Mesenchymal stem cell (in vitro differentiated cells and primary cell): ENCODE measurements around the gene CEMIP2.
A peak's percentile ranks its signal among the peaks of the same experiment; 100 is the strongest.
"Not testable (repeated sequence)": the region's sequence is repeated elsewhere in the genome, so short reads cannot be mapped to it uniquely, and the experiment has no call there.

ENCODE experiments used
- DNase-seq: peaks from one replicate; pipeline ENCODE4 v3.0.0-alpha.2; 2013
- H2AFZ ChIP-seq: one replicate; pipeline ENCODE4 v1.6.1; 2013; ENCODE audit warnings: low read depth, mild to moderate bottlenecking, control low read depth, inconsistent platforms, low read length, moderate library complexity
- H2AK5ac ChIP-seq: 2 replicates; pipeline ENCODE4 v1.6.1; 2013; ENCODE audit warnings: low read length, moderate library complexity, mild to moderate bottlenecking, inconsistent platforms; ENCODE audit not compliant: severe bottlenecking
- H2BK120ac ChIP-seq: one replicate; pipeline ENCODE4 v1.6.1; 2013; ENCODE audit warnings: low read depth, mild to moderate bottlenecking, inconsistent platforms, low read length, moderate library complexity
- H2BK12ac ChIP-seq, 2 experiments: one replicate each; pipeline ENCODE4 v1.6.1; 2013; ENCODE audit warnings: inconsistent platforms in 2 of 2, low read length in 2 of 2, mild to moderate bottlenecking in 2 of 2, moderate library complexity in 2 of 2, control low read depth in 1 of 2
- H2BK15ac ChIP-seq: one replicate; pipeline ENCODE4 v1.6.1; 2013; ENCODE audit warnings: mild to moderate bottlenecking, low read depth, inconsistent platforms; ENCODE audit not compliant: poor library complexity, severe bottlenecking
- H2BK5ac ChIP-seq: 2 replicates; pipeline ENCODE4 v1.6.1; 2013; ENCODE audit warnings: low read depth, mild to moderate bottlenecking, low read length, control low read depth, inconsistent platforms; ENCODE audit not compliant: poor library complexity, severe bottlenecking
- H3K14ac ChIP-seq, 2 experiments: one replicate each; pipeline ENCODE4 v1.6.1; 2013; ENCODE audit warnings: inconsistent platforms in 2 of 2, low read length in 2 of 2, control low read depth in 1 of 2, mild to moderate bottlenecking in 1 of 2, moderate library complexity in 1 of 2
- H3K18ac ChIP-seq, 2 experiments: one replicate each; pipeline ENCODE4 v1.6.1; 2013; ENCODE audit warnings: inconsistent platforms in 2 of 2, low read length in 2 of 2, control low read depth in 1 of 2, low read depth in 1 of 2, mild to moderate bottlenecking in 1 of 2
- H3K23ac ChIP-seq, 2 experiments: one replicate each; pipeline ENCODE4 v1.6.1; 2013; ENCODE audit warnings: inconsistent platforms in 2 of 2, low read length in 2 of 2, mild to moderate bottlenecking in 2 of 2, moderate library complexity in 2 of 2, control low read depth in 1 of 2
- H3K27ac ChIP-seq: 2 replicates; pipeline ENCODE4 v1.5.1; 2013; ENCODE audit warnings: mild to moderate bottlenecking, moderate library complexity, low read length, control low read depth, inconsistent platforms; ENCODE audit not compliant: poor library complexity, severe bottlenecking
- H3K27me3 ChIP-seq, 2 experiments: 2 replicates each; pipeline versions ENCODE4 v1.6.1 to v1.7.0; 2013; ENCODE audit warnings: low read length in 2 of 2, mild to moderate bottlenecking in 2 of 2, moderate library complexity in 2 of 2, control low read depth in 1 of 2, inconsistent platforms in 1 of 2; ENCODE audit not compliant: control insufficient read depth in 1 of 2, insufficient read depth in 1 of 2
- H3K36me3 ChIP-seq, 2 experiments: 2 replicates each; pipeline versions ENCODE4 v1.6.1 to v1.7.0; 2013; ENCODE audit warnings: low read length in 2 of 2, control low read depth in 1 of 2, inconsistent platforms in 1 of 2, low read depth in 1 of 2, mild to moderate bottlenecking in 1 of 2; ENCODE audit not compliant: insufficient read depth in 2 of 2, control insufficient read depth in 1 of 2
- H3K4ac ChIP-seq, 2 experiments: one replicate each; pipeline ENCODE4 v1.6.1; 2013; ENCODE audit warnings: inconsistent platforms in 2 of 2, low read length in 2 of 2, mild to moderate bottlenecking in 2 of 2, moderate library complexity in 2 of 2, control low read depth in 1 of 2, low read depth in 1 of 2
- H3K4me1 ChIP-seq: 2 replicates; pipeline ENCODE4 v1.6.1; 2013; ENCODE audit warnings: low read depth, low read length, control low read depth; ENCODE audit not compliant: control insufficient read depth, insufficient read depth
- H3K4me2 ChIP-seq: 2 replicates; pipeline ENCODE4 v1.6.1; 2013; ENCODE audit warnings: low read length, mild to moderate bottlenecking, inconsistent platforms; ENCODE audit not compliant: poor library complexity, severe bottlenecking
- H3K4me3 ChIP-seq, 2 experiments: 2 replicates each; pipeline versions ENCODE4 v1.5.1 to v1.7.0; 2013; ENCODE audit warnings: low read length in 2 of 2, mild to moderate bottlenecking in 2 of 2, control low read depth in 1 of 2, low read depth in 1 of 2; ENCODE audit not compliant: insufficient read depth in 1 of 2
- H3K79me1 ChIP-seq: replicated peaks from 2 replicates; pipeline ENCODE4 v1.6.1; 2013; ENCODE audit warnings: mild to moderate bottlenecking, control low read depth, low read length, inconsistent platforms; ENCODE audit not compliant: poor library complexity, severe bottlenecking
- H3K9ac ChIP-seq: 2 replicates; pipeline ENCODE4 v1.7.0; 2013; ENCODE audit warnings: mild to moderate bottlenecking, low read length, moderate library complexity
- H3K9me3 ChIP-seq: 2 replicates; pipeline ENCODE4 v1.7.0; 2013; ENCODE audit warnings: mild to moderate bottlenecking, low read length; ENCODE audit not compliant: control insufficient read depth
- H4K8ac ChIP-seq: one replicate; pipeline ENCODE4 v1.6.1; 2013; ENCODE audit warnings: inconsistent platforms, mild to moderate bottlenecking, low read length, moderate library complexity
- H4K91ac ChIP-seq: one replicate; pipeline ENCODE4 v1.6.1; 2013; ENCODE audit warnings: mild to moderate bottlenecking, low read length, inconsistent platforms
- whole genome bisulfite sequencing: methylation state at CpG from one replicate; pipeline ENCODE4 v1.1.7; 2013; ENCODE audit warnings: mixed read lengths; 5-methylcytosine and 5-hydroxymethylcytosine counted together

CEMIP2 gene

DNA sequence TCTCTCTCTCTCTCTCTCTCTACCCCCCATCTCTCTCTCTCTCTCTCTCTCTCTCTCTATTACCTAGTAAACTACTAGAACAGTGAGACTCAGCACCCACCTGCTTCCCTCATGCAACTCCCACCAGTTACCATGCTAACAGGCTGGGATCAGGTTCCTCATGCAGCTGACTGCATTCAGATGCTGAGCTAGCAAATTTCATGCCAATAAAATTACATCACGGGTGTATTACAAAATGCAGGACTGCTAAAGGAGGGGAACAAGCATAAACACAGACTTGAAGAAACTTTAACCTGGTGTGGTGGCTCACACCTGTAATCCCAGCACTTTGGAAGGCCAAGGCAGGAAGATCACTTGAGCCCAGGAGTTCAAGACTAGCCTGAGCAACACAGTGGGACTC is 76.0 kb downstream of the CEMIP2 start:
- Histone ChIP-seq H3K27ac (no peak overlapping the region), H3K18ac (no peak overlapping the region), H2AFZ (no peak overlapping the region), H2BK5ac (no peak overlapping the region), H3K27me3 (no peaks in the 10 kb centered on the region), H3K79me1 (peaks cover 24% of the 10 kb centered on the region), H3K4ac (no peak overlapping the region), H2BK15ac (no peak overlapping the region), H3K14ac (no peak overlapping the region), H3K9ac (no peak overlapping the region), H2AK5ac (no peak overlapping the region), H3K4me3 (no peak overlapping the region), H2BK12ac (no peak overlapping the region), H4K8ac (no peak overlapping the region), H3K36me3 (peaks cover 41 to 55% of the 10 kb centered on the region in 2 experiments), H3K4me1 (peaks cover 5% of the 10 kb centered on the region), H3K23ac (no peak overlapping the region), H3K9me3 (no peaks in the 10 kb centered on the region), H2BK120ac (no peak overlapping the region), H4K91ac (no peak overlapping the region), H3K4me2 (no peak overlapping the region)
- 100% methylated on average over 1 of the region's 1 CpG for WGBS
- DNase-seq = no peak

GRCh38 chr9:71691576-71691975 is 76.7 kb downstream of the CEMIP2 start:
- H2BK15ac ChIP-seq, H3K4me2 ChIP-seq, DNase-seq, H3K9ac ChIP-seq, H3K23ac ChIP-seq, H3K18ac ChIP-seq, H2AFZ ChIP-seq, H3K14ac ChIP-seq, H4K8ac ChIP-seq, H3K4me3 ChIP-seq, H2BK5ac ChIP-seq, H3K27ac ChIP-seq, H2BK12ac ChIP-seq, H3K4me1 ChIP-seq, H2AK5ac ChIP-seq, H3K27me3 ChIP-seq, H4K91ac ChIP-seq, H2BK120ac ChIP-seq, H3K4ac ChIP-seq, H3K9me3 ChIP-seq: not testable (repeated sequence)
- peaks cover 40 to 50% of the 10 kb centered on the region in 2 experiments for H3K36me3 ChIP-seq
- peaks cover 24% of the 10 kb centered on the region for H3K79me1 ChIP-seq

GRCh38 chr9:71690689-71691435 is 77.5 kb downstream of the CEMIP2 start:
- Histone ChIP-seq H2BK5ac (no peak overlapping the region), H3K9me3 (no peaks in the 10 kb centered on the region), H4K8ac (no peak overlapping the region), H3K27ac (no peak overlapping the region), H3K4me2 (no peak overlapping the region), H2BK120ac (no peak overlapping the region), H3K36me3 (peaks cover 41 to 52% of the 10 kb centered on the region in 2 experiments), H3K27me3 (no peaks in the 10 kb centered on the region), H3K18ac (no peak overlapping the region), H3K4me3 (no peak overlapping the region), H2BK12ac (no peak overlapping the region), H3K23ac (no peak overlapping the region), H4K91ac (no peak overlapping the region), H3K9ac (no peak overlapping the region), H3K4ac (no peak overlapping the region), H2AK5ac (no peak overlapping the region), H3K4me1 (peaks cover 7% of the 10 kb centered on the region), H3K14ac (no peak overlapping the region), H2BK15ac (no peak overlapping the region), H2AFZ (no peak overlapping the region), H3K79me1 (peaks cover 23% of the 10 kb centered on the region)
- 95% methylated on average over 4 of the region's 6 CpGs for WGBS
- no peak for DNase-seq

GRCh38 chr9:71690063-71690688 is 78.1 kb downstream of the CEMIP2 start:
- DNase-seq = peak; percentile 33
- Histone ChIP-seq H3K4me1 (peaks cover 7% of the 10 kb centered on the region), H3K4ac (no peak overlapping the region), H3K27me3 (no peaks in the 10 kb centered on the region), H3K79me1 (peaks cover 21% of the 10 kb centered on the region), H3K4me3 (no peak overlapping the region), H4K8ac (no peak overlapping the region), H3K27ac (peak overlapping the region; percentile 39), H4K91ac (no peak overlapping the region), H3K4me2 (no peak overlapping the region), H2BK12ac (no peak overlapping the region), H2BK15ac (no peak overlapping the region), H3K36me3 (peaks cover 38 to 59% of the 10 kb centered on the region in 2 experiments), H2BK5ac (no peak overlapping the region), H3K9ac (no peak overlapping the region), H3K9me3 (no peaks in the 10 kb centered on the region), H2AK5ac (no peak overlapping the region), H3K18ac (no peak overlapping the region), H2AFZ (no peak overlapping the region), H2BK120ac (no peak overlapping the region), H3K23ac (no peak overlapping the region), H3K14ac (no peak overlapping the region)
- 83% methylated on average over 10 of the region's 10 CpGs for WGBS
